ENCODE measurements around the gene SYNE3. TPM values are rescaled to one million over a fixed set of nuclear protein-coding genes. Genes with fewer than 3 reads are reported as not detected.

Gene SYNE3
- total and polyA plus RNA-seq, 2 donors (not counting 1 experiment from before 2014, with no cell fraction given): 4.9 to 24.1 TPM

DNA sequence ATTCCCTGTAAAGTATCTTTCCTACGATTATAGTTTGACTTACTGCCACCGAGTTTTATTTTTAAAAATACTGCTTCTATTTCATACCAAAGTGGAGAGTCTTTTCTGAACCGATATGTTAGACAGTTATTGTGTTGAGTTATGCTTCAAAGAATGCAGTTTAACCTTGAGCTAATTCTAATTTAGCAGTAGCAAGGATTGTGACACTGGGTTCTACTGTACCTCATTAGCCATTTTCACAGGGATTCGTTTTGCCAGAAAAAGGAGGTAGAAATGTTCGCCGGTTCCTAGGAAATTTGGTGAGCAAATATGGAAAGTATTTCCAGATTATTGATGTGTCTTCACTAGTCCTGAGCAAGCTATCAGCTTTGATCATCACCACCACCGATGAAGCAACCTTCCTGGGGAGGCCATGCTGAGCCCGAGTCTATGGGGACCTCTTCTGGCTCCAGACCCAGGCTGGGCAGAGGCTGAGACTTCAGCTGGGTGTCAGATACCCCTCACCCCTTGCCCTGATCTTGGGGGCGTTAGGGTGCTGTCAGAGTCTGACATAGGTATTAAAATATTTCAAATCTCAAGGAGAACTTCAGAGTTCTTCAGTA, 32.0 kb upstream of the SYNE3 start:
- DNase-seq (ENCODE audit: low read depth in 2 of 2): no peak
- Histone ChIP-seq H3K4me2 (ENCODE audit: extremely low read depth, insufficient read depth, low read length) (no peak overlapping the region), H3K79me2 (ENCODE audit: control insufficient read depth, insufficient read depth, low read length) (peaks cover 2% of the 10 kb centered on the region), H3K9ac (ENCODE audit: insufficient read depth, low read length) (no peak overlapping the region), H2AFZ (ENCODE audit: low read length) (no peak overlapping the region), H3K4me3 (replicated peaks in 1 of 4; ENCODE audit: control extremely low read depth in 1 of 4, insufficient read depth in 1 of 4, low read depth in 3 of 4, low read length in 4 of 4) (no peak overlapping the region), H3K27ac (ENCODE audit: insufficient read depth, low read length) (no peak overlapping the region), H3K4me1 (ENCODE audit: control insufficient read depth, extremely low read depth, insufficient read depth, low read length) (peaks cover 3% of the 10 kb centered on the region), H4K20me1 (ENCODE audit: control insufficient read depth, extremely low read depth, insufficient read depth, low read length) (no peaks in the 10 kb centered on the region), H3K9me3 (ENCODE audit: control insufficient read depth, insufficient read depth, low read depth, low read length) (peaks cover 2% of the 10 kb centered on the region), H3K36me3 (ENCODE audit: control insufficient read depth, insufficient read depth, low read length) (peaks cover 2% of the 10 kb centered on the region), H3K27me3 (ENCODE audit: control insufficient read depth, insufficient read depth, low read length) (no peaks in the 10 kb centered on the region)
- TF ChIP-seq, protein P1, sequence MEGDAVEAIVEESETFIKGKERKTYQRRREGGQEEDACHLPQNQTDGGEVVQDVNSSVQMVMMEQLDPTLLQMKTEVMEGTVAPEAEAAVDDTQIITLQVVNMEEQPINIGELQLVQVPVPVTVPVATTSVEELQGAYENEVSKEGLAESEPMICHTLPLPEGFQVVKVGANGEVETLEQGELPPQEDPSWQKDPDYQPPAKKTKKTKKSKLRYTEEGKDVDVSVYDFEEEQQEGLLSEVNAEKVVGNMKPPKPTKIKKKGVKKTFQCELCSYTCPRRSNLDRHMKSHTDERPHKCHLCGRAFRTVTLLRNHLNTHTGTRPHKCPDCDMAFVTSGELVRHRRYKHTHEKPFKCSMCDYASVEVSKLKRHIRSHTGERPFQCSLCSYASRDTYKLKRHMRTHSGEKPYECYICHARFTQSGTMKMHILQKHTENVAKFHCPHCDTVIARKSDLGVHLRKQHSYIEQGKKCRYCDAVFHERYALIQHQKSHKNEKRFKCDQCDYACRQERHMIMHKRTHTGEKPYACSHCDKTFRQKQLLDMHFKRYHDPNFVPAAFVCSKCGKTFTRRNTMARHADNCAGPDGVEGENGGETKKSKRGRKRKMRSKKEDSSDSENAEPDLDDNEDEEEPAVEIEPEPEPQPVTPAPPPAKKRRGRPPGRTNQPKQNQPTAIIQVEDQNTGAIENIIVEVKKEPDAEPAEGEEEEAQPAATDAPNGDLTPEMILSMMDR (conservative IDR thresholded peaks at IDR 0.05 in 1 of 2, IDR thresholded peaks at IDR 0.05 in 1 of 2; ENCODE audit: low read depth in 1 of 2, low read length in 2 of 2): no peak
- no peak for TF ChIP-seq EZH2 (IDR thresholded peaks at IDR 0.05; ENCODE audit: low read length, missing control alignments)

DNA sequence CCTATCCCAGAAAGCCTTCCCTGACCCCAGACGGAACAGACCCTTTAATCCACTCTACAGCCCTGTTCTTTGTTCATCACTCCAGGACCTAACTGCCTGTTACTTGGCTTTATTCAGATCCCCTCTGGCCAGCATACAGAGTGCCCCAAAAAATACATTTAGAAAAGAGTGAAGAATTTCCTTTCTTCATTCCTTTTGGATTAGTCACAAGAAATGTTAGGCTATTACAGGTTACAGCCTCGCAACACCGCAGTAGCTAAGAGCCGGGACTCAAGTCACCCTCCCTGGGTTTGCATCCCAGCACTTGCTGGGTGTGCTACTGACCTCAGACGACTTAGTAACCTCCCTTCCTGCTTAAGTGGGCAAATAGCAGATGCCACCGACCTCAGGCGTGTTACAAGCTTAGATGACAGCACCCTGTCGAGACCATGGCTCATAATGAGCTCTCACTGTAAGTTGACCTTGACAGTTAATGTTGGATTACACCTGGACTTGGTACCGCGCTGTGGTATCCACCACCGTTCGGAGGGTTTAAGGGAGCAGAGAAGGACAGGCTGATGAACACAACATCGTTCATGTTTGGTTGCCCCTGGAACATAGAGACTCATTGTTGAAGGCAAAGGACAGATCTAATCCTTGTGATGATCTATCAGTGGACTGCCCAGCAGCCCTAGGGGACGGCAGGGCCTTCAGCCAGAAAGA, 31.3 kb upstream of the SYNE3 start:
- no peak overlapping the region for H3K27ac ChIP-seq (ENCODE audit: insufficient read depth, low read length)
- peak; percentile 41 to 75 for DNase-seq (ENCODE audit: low read depth in 2 of 2)
- H3K4me1 ChIP-seq (ENCODE audit: control insufficient read depth, extremely low read depth, insufficient read depth, low read length): peaks cover 3% of the 10 kb centered on the region
- H3K36me3 ChIP-seq (ENCODE audit: control insufficient read depth, insufficient read depth, low read length): peaks cover 3% of the 10 kb centered on the region
- H2AFZ ChIP-seq (ENCODE audit: low read length): no peak overlapping the region
- H3K9ac ChIP-seq (ENCODE audit: insufficient read depth, low read length): no peak overlapping the region
- peaks cover 8% of the 10 kb centered on the region for H3K79me2 ChIP-seq (ENCODE audit: control insufficient read depth, insufficient read depth, low read length)
- H3K9me3 ChIP-seq (ENCODE audit: control insufficient read depth, insufficient read depth, low read depth, low read length): peaks cover 2% of the 10 kb centered on the region
- H3K4me2 ChIP-seq (ENCODE audit: extremely low read depth, insufficient read depth, low read length): no peak overlapping the region
- no peak overlapping the region for H3K4me3 ChIP-seq (replicated peaks in 1 of 4; ENCODE audit: control extremely low read depth in 1 of 4, insufficient read depth in 1 of 4, low read depth in 3 of 4, low read length in 4 of 4)
- H3K27me3 ChIP-seq (ENCODE audit: control insufficient read depth, insufficient read depth, low read length): no peaks in the 10 kb centered on the region
- TF ChIP-seq EZH2 (IDR thresholded peaks at IDR 0.05; ENCODE audit: low read length, missing control alignments): no peak
- TF ChIP-seq, protein P1 (conservative IDR thresholded peaks at IDR 0.05 in 1 of 2, IDR thresholded peaks at IDR 0.05 in 1 of 2; ENCODE audit: low read depth in 1 of 2, low read length in 2 of 2): no peak
- H4K20me1 ChIP-seq (ENCODE audit: control insufficient read depth, extremely low read depth, insufficient read depth, low read length): no peaks in the 10 kb centered on the region

DNA sequence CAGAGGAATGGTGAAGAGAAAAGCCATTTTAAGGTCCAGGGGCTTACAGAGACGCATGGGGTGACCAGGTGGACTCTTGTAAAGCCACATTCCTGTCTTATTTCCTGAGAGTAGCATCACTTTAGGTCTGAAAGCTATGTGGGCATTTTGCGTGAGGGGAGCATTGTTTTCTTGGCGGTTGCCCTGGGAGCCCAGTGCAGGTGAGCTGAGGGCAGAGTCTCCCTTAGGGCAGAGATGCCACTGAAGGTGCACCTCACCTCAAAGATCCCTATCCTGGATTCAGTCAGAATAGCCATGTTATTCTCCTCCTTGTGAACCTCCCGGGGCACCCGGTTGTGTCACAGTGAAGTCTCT, 30.8 kb upstream of the SYNE3 start:
- TF ChIP-seq, protein P1 (conservative IDR thresholded peaks at IDR 0.05 in 1 of 2, IDR thresholded peaks at IDR 0.05 in 1 of 2; ENCODE audit: low read depth in 1 of 2, low read length in 2 of 2): no peak
- no peak for TF ChIP-seq EZH2 (IDR thresholded peaks at IDR 0.05; ENCODE audit: low read length, missing control alignments)
- no peak overlapping the region for H2AFZ ChIP-seq (ENCODE audit: low read length)
- peaks cover 2% of the 10 kb centered on the region for H3K9me3 ChIP-seq (ENCODE audit: control insufficient read depth, insufficient read depth, low read depth, low read length)
- peaks cover 3% of the 10 kb centered on the region for H3K36me3 ChIP-seq (ENCODE audit: control insufficient read depth, insufficient read depth, low read length)
- DNase-seq (ENCODE audit: low read depth in 2 of 2): no peak
- H3K4me2 ChIP-seq (ENCODE audit: extremely low read depth, insufficient read depth, low read length): no peak overlapping the region
- H3K9ac ChIP-seq (ENCODE audit: insufficient read depth, low read length): no peak overlapping the region
- no peaks in the 10 kb centered on the region for H3K27me3 ChIP-seq (ENCODE audit: control insufficient read depth, insufficient read depth, low read length)
- H4K20me1 ChIP-seq (ENCODE audit: control insufficient read depth, extremely low read depth, insufficient read depth, low read length): no peaks in the 10 kb centered on the region
- no peak overlapping the region for H3K4me3 ChIP-seq (replicated peaks in 1 of 4; ENCODE audit: control extremely low read depth in 1 of 4, insufficient read depth in 1 of 4, low read depth in 3 of 4, low read length in 4 of 4)
- peaks cover 3% of the 10 kb centered on the region for H3K4me1 ChIP-seq (ENCODE audit: control insufficient read depth, extremely low read depth, insufficient read depth, low read length)
- no peak overlapping the region for H3K27ac ChIP-seq (ENCODE audit: insufficient read depth, low read length)
- H3K79me2 ChIP-seq (ENCODE audit: control insufficient read depth, insufficient read depth, low read length): peaks cover 11% of the 10 kb centered on the region
